ENCODE measurements around the gene CCL23.
"Not testable (repeated sequence)": the region's sequence is repeated elsewhere in the genome, so short reads cannot be mapped to it uniquely, and the experiment has no call there.

Gene CCL23

DNA sequence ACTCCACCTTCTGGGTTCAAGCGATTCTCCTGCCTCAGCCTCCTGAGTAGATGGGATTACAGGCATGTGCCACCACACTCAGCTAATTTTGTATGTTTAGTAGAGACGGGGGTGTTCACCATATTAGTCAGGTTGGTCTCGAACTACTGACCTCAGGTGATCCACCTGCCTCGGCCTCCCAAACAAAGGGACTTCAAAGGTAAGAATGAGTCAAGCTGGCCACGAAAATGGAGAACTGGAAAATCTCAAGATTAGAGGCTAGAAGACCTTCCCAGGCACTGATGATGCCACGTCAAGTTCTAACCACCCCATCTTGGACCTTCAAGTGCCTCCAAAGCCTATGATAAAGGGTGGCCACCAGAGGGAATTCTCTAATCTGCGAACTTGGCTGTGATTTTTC lies 15.1 kb downstream of the CCL23 start:
- DNase-seq = no peak

DNA sequence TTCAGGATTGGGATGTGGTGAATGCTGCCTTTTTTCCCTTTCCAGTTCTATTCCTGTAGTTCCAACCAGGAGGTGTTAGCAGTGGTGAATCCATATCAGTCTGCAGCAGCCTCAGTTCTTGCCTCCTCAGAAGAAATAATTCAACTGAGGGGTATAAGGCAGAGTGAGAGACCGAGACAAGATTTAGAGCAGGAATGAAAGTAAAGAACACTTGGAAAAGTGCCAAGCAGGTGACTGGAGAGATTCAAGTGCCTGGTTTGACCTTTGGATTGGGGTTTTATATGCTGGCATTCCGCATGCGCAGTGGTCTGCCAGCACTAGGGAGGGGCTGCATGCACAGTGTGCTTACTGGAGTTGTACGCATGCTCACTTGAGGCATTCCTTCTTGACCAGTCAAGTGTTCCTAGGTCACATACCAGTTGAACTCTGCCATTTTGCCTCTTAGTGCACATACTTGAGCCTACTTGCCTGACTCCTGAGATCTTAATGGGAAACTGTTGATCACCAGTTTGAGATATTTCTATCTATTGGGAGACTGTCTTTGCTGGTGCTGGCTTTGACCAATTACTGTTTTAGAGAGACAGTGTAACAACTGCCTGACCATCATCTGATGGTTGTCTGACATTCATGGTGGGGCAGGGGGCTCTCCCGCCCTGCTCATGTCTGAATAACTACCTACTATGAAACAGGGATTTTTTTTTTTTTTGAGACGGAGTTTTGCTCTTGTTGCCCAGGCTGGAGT lies 15.7 kb downstream of the CCL23 start:
- no peak for DNase-seq

DNA sequence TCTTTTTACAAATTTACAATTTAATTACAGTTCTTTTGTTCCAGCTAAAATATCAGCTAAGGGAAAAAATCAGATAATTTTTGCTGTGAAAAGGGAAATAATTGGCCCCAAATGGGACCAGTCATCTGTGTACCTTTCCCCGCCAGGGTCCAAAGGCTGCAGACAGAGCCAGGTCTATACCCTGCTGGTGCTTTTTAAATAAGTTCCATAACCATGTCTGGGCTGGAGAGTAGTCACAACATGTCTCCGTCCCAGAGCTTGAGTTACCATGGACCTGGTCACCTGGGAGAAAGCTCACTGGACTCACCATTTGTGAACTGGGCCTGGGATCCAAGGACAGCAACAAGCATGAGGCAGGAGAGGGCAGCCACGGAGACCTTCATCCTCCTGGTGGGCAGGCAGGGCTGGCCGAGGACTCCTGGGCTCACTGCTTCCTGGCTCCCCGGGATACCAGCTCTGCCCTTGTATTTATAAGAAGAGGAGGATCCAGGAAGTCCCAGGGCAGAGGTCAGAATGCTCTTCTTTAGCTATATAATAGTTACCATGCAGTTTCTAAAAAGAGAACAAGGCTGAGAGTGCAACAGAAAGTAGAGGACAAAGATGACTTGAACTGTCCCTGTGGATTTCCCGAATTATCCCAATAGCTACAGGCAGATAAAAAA lies 16.5 kb downstream of the CCL23 start, which contains the start of gene CCL15:
TSS of gene CCL15 (minus strand) at position 444 of the 662 bp plus-strand sequence. CDS start at position 383, 61 bp downstream.
- no peak for DNase-seq

DNA sequence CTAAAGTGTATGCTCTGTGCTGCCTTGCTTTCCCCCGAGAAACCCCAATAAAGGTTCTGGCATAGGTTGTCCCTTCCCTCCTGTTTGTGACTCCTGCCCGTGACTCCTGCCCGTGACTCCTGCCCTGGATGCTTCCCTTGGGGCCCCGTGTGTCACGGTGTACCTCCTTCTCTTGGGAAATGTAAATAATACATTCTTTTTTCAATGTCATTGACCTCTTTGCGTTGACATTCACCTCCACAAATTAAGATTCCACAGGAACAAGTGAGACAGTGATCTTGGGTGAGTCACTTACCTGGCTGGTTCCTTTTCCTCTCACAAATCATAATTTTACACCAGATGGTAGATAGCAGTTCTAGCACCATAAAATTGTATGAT lies 17.1 kb downstream of the CCL23 start:
- DNase-seq = no peak

DNA sequence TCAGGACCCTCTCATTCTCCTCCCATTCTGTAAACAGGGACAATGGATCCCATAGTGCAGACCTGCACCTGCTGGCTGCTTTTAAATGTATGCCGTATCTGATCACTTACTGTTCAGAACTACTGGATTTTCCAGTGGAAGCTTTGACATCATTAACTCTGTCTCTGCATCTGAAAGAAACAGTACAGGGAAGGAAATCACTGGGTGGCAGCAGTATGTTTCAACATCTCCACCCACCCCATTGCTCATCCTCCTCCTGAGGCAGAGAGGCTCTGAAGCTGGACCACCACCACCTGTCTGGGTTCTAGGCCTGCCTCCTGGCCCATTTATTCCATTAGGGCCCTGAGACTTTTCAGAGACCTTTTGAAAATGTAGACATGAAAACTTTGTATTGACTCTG lies 19.0 kb downstream of the CCL23 start:
- no peak for DNase-seq

DNA sequence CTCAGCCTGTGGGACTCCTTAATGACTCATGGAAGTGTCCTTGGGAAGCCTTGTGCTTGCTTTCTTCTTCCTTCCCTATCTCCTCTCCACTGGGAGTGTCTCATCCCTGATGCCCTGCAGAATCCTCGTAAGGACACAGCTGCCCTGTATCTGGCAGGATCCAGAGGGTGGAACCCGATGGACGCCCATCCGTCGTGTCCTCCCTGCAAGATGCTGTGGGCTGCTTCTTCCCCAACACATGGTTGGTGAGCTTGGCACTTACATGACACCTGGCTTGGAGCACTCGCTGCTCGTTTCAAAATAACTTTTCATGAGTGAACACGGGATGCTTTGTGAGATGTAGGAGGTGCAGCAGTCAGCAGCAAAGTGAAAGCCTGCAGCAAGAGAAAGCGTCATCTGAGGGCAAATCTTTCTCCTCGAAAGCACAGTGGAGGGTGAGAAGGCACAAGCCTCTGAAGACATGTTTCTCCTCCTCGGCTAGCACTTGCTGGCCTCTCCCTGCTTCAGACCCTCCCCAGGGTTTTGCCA lies 19.7 kb downstream of the CCL23 start:
- no peak for DNase-seq

DNA sequence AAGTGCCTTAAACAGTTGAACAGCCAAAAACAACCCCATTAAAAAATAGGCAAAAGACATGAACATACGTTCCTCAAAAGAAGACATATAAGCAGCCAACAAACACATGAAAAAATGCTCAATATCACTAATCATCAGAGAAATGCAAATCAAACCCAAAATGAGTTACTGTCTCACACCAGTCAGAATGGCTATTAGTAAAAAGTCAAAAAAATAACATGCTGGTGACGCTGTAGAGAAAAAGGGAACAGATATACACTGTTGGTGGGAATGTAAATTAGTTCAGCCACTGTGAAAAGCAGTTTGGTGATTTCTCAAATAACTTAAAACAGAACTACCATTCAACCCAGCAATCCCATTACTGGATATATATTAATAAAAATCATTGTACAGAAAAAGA lies 22.4 kb downstream of the CCL23 start:
- DNase-seq = not testable (repeated sequence)

DNA sequence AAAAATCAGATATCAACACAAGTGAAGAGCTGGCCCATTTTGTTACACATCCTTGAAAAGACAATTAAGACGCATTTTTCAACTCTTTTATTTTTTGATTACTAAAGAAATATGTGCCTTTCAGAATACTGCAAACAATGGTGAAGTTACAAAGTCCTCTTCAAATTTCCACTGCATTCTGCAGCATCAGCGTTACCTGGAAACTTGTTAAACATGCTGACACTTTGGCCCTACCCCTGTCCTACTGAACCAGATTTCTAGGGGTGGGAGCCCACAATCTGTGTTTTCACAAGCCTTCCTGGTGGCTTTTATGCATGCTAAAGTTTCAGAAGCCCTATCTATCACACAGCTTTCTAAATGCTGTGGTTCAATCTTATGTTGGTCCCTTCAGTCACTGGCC lies 26.7 kb downstream of the CCL23 start:
- no peak for DNase-seq

DNA sequence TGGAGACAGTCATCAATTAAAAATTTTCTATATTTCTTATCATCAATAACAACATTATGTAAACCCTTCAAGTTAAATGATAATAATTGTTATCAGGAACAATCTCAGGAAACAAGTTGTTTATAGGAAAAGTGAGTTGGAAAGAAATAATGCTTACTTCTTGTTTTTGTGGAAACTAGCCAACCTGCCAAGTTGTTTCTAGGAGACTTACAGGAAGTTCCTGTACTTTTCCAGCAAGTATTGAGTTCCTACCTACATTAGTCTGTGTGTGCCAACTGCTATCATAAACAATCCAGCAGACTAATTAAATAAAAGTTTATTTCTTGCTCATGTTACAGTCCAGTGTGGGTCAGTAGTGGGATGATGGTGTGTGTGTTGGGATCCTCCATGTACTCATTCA lies 29.6 kb downstream of the CCL23 start:
- no peak for DNase-seq

DNA sequence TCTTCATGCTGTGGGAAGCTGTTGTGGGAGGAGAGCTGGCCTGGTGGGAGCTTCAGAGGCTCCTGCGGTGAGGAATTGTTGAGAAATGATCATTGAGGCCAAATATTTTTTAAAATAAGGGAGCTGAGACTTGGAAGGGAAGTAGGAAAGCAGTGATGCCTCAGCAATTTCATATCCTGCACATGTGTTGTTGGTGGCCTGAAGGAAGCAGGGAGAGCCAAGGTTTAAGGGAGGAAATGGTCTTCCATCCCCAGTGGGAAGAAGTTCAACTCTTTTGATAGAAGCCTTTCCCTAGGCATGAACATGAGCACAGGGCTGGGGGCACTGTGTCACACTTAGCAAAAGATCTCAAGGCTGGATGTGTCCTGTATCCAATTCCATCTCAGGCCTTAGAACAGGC lies 31.1 kb downstream of the CCL23 start, which contains the start of gene CCL14:
TSS of gene CCL14 (minus strand) at position 87 of the 400 bp plus-strand sequence. CDS start at position 7, 80 bp downstream.
- no peak for DNase-seq

DNA sequence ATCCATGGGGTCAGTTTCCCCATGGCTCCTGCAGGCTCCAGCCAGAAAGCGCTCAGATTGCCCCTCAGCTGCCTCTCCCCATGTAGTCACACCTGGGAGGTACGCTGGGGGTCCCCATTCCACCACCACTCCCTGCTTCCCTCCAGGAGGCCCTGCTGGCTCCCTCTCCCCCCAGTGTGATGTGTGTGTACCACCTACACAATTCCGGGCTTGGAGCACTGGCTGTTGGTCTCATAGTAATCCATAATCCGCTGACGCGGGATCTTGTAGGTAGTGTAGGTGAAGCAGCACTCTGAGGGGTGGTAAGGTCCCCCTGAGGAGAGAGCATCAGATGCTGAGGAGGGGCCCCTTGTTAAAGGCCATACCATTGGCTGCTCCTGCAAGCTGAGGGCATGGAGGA lies 33.6 kb downstream of the CCL23 start:
- DNase-seq = no peak

DNA sequence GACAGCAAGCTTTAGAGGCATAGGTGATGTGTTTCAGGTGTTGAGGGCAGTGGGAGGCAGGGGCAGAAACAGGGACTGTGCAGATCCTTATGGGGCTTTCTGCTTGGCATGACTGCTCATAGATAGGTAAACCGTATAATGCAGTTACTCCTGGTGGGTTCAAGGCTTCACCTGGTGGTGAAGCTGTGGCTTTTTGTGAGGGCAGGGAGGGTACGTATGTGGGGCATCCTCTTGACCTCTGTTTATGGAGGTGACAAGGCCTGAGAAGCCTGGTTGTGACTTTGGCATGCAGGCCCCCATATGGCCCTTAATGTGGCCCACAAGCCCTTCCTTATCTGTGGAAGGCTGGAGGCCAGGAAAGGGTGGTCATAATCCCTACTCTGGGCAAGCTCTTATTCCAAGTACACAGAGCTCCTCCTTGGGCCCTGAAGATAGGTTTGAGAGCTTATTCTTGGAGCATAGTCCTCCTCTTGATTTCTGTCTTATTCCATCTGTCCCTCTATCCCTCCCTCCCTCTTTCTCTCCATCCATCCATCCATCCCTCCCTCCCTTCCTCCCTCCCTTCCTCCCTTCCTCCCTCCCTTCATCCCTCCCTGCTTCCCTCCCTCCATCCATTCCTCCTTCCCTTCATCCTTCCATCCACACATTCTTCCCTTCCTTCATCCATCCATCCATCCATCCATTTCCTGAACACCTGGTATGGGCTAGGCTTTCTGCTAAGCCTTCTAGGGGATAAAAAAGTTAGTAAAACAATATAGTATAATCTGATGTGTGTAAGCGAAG lies 35.2 kb downstream of the CCL23 start:
- no peak for DNase-seq

DNA sequence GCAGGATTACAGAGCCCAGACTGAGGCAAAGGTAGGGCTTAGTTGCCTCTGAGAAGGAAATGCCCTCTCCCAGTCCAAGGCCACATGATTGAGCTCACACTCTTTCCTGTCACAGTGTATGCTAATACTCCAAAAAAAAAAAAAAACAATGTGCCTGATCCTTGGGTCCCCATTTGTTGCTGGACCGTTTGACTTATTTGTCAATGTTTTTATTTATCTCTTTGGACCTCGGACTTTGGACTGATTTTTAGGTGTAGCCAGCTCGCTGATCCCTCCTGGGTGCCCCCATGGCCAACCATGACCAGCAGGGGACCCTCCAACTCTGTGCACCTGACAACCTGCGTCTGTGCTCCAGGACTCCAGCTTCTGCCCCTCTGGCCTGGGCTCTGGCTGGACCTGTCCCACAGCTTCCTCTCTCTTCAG lies 35.9 kb downstream of the CCL23 start:
- peak; percentile 60 for DNase-seq

DNA sequence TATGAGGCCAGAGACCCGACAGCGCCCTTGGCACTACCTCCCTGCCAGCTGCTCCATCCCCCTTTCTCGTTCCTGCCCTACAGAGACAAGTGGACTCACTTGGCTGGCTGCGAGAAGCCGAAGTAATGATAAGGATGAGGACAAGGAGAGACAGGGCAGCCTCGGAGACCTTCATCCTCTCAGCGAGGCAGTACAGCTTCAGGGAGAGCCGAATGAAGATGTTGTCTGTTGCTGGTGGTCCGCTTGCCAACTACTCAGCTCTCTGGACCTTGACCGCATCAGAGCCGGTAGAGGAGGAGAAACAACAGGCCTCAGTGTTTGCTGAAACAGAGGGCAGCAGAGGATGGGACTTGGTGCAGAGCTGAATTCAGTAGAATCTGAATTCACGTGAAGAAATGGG lies 36.5 kb downstream of the CCL23 start, which contains the start of gene CCL16:
TSS of gene CCL16 (minus strand) at position 252 of the 400 bp plus-strand sequence. CDS start at position 175, 77 bp downstream.
- DNase-seq = no peak

DNA sequence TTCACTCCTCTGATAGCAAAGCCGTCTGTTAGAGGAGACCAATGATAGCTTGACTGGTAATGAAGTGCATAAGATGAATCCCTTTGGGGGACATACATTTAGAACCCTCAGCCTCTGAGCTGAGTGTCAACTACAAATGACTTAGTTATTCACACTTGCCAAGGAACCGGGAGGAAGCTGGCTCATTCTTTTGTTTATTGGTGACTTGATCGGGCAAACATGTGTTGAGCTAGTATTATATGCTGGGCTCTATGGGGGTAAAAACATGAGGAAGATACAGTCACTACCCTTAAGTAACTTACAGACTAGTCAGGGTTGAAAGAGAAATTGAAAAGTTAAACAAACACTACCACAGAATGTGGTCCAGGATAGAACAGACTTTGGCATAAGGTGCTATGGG lies 39.4 kb downstream of the CCL23 start:
- no peak for DNase-seq

DNA sequence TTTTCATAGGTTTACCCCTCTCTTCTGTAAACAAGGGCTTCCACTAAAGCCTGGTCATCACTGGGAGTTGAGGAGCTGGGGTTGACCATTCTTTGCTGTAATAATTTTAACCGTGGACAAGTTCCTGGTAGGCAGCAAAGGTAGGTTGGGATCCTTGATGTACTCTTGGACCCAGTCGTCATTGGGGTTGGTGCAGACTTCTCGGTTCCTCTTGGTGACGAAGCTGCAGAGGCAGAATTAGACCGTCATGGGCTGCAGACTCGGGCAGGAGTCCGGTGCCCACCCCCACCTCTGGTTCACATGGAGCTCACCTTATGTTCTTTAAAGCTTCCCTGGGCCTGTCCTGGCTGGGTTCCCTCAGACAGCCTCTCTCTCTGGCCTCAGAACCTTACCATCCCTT lies 40.3 kb downstream of the CCL23 start:
- DNase-seq = no peak

DNA sequence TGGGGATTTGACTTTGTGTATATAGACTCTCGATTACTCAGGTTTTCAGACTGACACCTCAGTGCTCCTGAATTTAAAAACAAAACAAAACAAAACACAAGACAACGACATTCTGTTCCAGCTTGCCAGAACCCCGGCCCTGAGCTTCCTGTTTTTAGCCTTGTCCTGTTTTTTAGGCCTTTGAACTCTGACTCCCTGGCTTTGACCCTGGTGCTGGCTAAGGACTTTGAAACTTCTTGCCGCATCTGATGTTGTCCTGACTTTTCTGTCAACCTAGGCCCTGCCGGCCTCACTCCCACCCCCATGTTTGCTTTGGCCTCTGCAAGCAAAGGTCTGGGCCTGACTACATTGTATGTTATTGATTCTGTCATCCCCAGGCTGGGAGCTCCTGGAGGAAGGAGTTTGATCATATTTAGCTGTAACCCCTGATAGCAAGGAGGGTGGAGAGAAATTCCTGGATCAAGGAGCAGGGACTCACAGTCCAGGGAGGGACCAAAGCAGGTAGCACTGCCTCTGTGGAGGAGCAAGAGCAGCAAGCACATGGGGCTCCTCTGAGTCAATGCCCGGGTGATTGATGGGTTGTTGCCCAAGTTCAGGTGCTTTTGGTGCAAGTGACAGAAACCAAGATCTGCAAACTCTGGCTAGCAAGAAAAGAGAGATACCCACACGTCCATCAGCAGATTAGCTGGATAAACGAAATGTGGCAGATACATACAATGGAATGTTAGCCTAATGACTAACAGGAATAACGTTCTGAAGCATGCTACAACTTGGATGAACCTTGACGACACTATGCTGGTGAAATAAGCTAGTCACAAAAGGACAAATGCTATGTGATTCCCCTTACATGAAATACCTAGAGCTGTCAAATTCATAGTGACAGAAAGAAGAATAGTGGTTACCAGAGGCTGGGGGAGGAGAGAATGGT lies 44.2 kb downstream of the CCL23 start:
- no peak for DNase-seq

DNA sequence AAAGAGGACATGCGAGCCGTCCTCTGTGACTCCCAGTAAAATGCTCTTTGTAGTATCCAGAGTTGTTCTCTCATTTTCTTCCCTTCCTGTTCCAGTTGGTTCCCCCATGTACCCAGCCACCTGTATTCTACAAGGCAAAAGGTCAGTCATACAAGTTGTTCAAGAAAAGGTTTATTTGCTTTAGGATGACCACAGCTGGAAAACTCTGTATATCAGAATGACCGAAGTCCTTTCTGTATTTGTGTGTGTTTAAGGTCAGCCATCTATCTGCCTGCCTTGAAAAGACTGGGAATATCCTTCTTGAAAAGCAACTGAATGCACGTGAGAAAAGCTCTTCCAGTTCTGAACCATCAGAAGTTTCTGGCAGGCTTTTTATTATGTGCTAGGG lies 44.8 kb downstream of the CCL23 start:
- DNase-seq = no peak

DNA sequence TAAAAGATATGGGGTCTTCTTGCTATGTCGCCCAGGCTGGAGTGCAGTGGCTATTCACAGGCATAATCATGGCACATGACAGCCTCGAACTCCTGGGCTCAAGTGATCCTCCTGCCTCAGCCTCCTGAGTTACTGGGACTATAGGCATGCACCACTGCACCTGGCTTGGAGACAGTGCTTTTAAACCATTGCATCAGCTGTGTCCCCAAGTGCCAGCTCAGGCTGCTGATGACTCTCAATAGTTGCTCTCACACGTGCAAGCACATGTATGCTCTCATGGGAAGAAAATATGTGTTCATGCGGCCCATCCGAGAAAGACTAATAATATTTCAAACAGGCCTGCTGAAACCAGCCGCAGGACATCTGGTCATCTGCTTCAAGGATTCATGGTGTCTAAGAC lies 45.2 kb downstream of the CCL23 start:
- DNase-seq = no peak

DNA sequence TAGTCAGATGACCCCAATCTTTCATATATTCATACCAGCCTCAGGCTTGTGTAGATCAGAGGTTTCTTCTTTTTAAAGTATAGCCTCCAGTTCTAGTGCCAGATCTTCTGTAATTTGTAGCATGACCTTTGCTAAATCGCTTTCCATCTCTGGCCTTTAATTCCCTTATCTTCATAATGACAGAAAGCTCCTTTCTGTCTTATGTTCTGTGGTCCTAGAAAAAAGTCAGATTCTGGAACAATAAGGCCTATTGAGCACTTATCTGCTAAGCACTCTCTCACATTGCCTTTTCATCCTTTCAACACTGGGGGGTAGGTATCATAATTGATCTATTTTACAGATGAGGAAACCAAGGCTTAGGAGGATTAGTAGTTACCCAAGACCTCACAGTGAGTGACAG lies 45.7 kb downstream of the CCL23 start:
- DNase-seq = no peak

DNA sequence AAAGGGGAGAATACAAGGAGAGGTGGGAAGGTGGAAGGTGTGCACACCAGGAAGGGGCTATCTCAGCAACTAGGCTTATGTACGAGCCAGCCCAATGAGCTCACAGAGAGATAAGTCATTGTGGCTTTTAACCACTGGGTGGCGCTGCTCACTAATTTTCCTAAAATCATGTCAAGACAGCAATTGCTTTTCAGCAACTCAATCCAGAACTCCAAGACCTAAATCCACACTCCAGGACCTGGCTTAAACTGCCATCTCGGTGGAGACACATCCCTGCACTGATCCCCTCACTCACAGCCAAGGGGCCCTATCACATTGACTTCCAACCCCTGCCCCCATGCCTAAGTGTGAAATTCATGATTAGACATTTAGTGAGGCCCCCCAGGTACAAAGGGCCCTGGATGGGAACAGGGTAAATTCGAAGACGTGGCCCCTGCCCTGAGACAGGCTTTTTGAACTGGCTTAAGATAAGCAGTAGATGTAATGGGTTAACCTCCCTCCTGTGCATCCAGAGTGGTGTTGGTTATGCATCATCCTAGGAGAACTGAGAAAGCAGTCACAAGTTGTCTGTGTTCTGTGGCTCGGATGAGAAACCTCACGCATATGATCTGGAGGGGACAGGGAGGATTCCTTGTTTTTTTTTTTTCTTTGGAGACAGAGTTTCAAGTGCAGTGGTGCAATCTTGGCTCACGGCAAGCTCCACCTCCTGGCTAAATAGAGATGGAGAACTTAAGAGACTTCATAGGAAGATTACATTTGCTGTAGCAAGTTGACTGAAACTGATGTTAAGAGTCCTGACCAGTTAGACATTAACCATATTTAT lies 48.0 kb downstream of the CCL23 start:
- peak; percentile 92 for DNase-seq
